Right cardiac atrium (tissue), 5 donors: ENCODE data around the gene NOTUM. TPM values are rescaled to one million over a fixed set of nuclear protein-coding genes. Genes with fewer than 3 reads are reported as not detected.
"Not testable (repeated sequence)": the region's sequence is repeated elsewhere in the genome, so short reads cannot be mapped to it uniquely, and the experiment has no call there.

Source experiments
- ATAC-seq, 2 donors: fragments of 200-7000 bp; cut with Tn5 transposase; one replicate each; pipeline versions ENCODE4 v1.8.0 to v1.9.1; 2020; ENCODE audit warnings: moderate library complexity in 2 of 2, mild to moderate bottlenecking in 1 of 2
- DNase-seq, 3 donors: peaks; one replicate each; pipeline ENCODE4 v3.0.0-alpha.2; 2020
- H3K27ac ChIP-seq: one replicate; pipeline ENCODE4 v1.5.1; 2013; ENCODE audit warnings: mild to moderate bottlenecking, low read length, control low read depth, moderate library complexity
- H3K27me3 ChIP-seq: one replicate; pipeline ENCODE4 v1.6.1; 2013; ENCODE audit not compliant: control insufficient read depth, insufficient read depth
- H3K4me1 ChIP-seq: one replicate; pipeline ENCODE4 v1.6.1; 2013; ENCODE audit warnings: low read length; ENCODE audit not compliant: control insufficient read depth, insufficient read depth
- H3K4me3 ChIP-seq: one replicate; pipeline ENCODE4 v1.5.1; 2013; ENCODE audit warnings: low read length, control low read depth
- H3K9me3 ChIP-seq: one replicate; pipeline ENCODE4 v1.6.1; 2013; ENCODE audit warnings: low read length; ENCODE audit not compliant: control insufficient read depth
- WGBS: extraction: QIAGEN DNeasy Blood & Tissue Kit; methylation state at CpG from one replicate; pipeline ENCODE4 v1.1.7; 2013; 5-methylcytosine and 5-hydroxymethylcytosine counted together
- intact Hi-C, 4 donors: fragments of 100-400 bp; cut with DNase I; formaldehyde crosslinking; loops; one replicate each; pipeline versions ENCODE4 v1.11.0 to v1.14.0; 2022 to 2023
- polyA plus RNA-seq: library from polyadenylated mRNA; stranded (reverse); fragments of 200-250 nt; gene quantifications from one replicate; pipeline ENCODE4 v1.2.3, GENCODE V29; 2013
- total RNA-seq, 4 donors: library from RNA; stranded (reverse); fragmentation: NEBNext Ultra II Directional; extraction: Animal tissue kit (Norgen Biotek cat#: 25700); gene quantifications; one replicate each; pipeline ENCODE4 v1.2.1, GENCODE V29; 2021
- donor health status: healthy with polysubstance abuse.
- donor health status: DM: no; HTN: yes; CAD: no.
- donor health status: DM: no; HTN: no; CAD: no.
- donor health status: DM: no; HTN: yes; CAD: no; lungs with severe emphysema.
- donor health status: DM: yes; HTN: yes; CAD: no.

Gene NOTUM
- total and polyA plus RNA-seq, 5 donors: 0.05 TPM; not detected in 4

DNA sequence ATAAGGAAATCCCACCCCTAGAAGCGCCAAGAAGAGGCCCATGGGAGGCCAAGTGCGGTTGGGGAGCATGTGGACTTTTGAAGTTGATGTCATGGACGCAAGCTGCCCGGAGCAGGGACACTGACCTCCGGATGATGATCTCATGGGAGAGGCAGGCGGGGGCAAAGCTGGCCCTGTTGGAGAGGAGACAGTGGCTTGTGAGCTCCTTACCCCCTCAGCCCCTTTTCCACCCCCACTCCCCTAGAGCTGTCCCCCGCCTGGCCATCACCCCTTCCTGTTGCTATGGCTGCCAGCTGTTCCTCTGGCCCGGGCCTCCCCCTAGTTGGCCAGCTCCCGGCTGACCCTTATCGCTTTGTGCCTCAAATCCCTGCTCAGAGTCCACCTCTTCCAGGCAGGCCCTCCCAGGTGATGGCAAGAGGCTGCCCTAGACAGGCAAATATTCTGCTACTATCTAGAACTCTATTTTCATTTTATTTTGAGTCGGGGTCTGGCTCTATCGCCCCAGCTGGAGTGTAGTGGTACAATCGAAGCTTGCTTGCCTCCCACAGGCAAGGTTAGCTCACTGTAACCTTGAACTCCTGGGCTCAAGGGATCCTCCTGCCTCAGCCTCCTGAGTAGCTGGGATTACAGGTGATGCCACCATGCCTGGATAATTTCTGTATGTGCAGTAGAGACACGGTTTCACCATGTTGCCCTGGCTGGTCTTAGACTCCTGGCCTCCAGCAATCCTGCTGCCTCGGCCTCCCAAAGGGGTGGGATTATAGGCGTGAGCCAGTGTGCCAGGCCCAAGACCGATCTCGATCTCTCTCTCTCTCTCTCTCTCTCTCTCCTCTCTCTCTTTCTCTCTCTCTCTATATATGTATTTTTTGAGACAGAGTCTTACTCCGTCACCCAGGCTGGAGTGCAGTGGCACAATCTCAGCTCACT lies 6.6 kb downstream of the NOTUM start:
- ATAC-seq: no peak
- intact Hi-C loops: loop anchor here in 1 of 4 donors (5.0 kb wide), 1 partner anchor 68 kb away; the partner anchor contains the start of genes CENPX and LRRC45
- Histone ChIP-seq H3K4me3 (no peak overlapping the region), H3K4me1 (no peaks in the 10 kb centered on the region), H3K27me3 (no peaks in the 10 kb centered on the region), H3K9me3 (no peaks in the 10 kb centered on the region), H3K27ac (no peak overlapping the region)
- 74% methylated on average over 19 of the region's 19 CpGs for WGBS
- no peak for DNase-seq

DNA sequence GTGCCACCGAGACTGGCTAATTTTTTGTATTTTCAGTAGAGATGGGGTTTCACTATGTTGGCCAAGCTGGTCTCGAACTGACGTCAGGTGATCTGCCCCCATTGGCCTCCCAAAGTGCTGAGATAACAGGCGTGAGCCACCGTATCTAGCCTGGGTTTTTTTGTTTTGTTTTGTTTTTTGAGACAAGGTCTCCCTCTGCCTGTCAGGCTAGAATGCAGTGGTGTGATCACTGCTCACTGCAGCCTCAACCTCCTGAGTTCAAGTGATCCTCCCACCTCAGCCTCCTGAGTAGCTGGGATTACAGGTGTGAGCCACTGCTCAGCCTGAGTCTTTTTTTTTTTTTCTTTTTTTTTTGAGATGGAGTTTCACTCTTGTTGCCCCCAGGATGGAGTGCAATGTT lies 7.5 kb downstream of the NOTUM start:
- DNase-seq, ATAC-seq, H3K27me3 ChIP-seq, H3K27ac ChIP-seq, H3K9me3 ChIP-seq, intact Hi-C loops, H3K4me3 ChIP-seq, H3K4me1 ChIP-seq: not testable (repeated sequence)
- WGBS: 62% methylated on average over 5 of the region's 5 CpGs

DNA sequence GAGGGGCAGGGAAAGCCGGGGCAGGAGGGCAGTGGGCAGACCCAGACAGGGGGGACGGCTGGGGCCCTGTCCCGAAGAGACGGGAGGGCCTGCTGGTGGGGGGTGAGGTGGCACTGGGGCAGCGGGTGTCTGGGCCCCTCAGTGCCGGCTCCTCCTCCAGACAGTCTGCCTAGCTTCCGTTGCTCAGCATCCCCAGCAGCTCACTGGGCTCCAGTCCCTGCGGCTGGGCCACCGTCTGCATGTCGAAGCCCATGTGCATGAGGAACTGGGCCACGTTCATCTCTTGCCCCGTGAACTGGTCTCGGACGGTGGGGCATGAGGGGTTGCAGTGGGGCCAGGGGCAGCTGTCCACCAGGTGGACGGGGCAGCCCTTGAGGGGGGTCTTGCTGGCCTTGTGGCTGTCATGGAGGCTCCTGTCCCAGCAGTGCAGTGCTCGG lies 8.2 kb downstream of the NOTUM start:
- no peaks in the 10 kb centered on the region for H3K4me1 ChIP-seq
- no peak overlapping the region for H3K27ac ChIP-seq
- intact Hi-C loops: no loop called here
- ATAC-seq: peak in 1 of 2 donors; percentile 32
- H3K27me3 ChIP-seq: no peaks in the 10 kb centered on the region
- H3K4me3 ChIP-seq: no peak overlapping the region
- 64% methylated on average over 16 of the region's 16 CpGs for WGBS
- no peaks in the 10 kb centered on the region for H3K9me3 ChIP-seq
- DNase-seq: peak in 1 of 3 donors; percentile 19

DNA sequence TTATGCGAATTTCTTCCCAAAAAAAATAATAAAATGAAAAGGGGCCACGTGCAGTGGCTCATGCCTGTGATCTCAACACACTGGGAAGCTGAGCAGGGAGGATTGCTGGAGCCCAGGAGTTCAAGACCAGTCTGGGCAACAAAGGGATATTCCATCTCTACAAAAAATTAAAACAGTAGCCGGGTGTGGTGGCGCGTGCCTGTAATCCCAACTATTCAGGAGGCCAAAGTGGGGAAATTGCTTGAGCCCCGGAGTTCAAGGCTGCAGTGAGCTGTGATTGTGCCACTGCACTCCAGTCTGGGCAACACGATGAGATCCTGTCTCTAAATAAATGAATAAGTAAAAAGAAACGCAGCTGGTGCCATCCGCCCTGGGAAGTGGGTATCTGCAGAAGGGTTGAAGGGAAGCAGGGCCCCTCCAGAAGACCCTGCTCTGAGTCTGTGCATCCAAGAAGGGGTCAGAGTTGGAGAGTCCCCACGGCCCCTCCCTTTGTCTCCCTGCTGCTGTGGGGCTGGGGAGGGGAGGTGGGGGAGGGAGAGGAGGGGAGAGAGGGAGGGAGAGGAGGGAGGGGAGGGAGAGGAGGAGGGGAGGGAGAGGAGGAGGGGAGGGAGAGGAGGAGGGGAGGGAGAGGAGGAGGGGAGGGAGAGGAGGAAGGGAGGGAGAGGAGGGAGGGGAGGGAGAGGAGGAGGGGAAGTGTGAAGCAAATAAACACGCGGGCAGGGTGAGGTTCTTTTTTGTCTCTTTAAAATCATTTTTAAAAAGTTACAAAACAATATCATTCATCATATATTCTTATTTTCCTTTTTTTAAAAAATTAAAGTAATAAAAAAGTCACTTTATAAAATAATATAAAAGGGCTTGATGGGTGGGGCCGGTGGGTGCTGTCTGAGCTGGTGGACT lies 9.0 kb downstream of the NOTUM start:
- Histone ChIP-seq H3K27me3 (no peaks in the 10 kb centered on the region), H3K4me1 (no peaks in the 10 kb centered on the region), H3K27ac (no peak overlapping the region), H3K4me3 (no peak overlapping the region), H3K9me3 (no peaks in the 10 kb centered on the region)
- intact Hi-C loops: no loop called here
- ATAC-seq (no peak), DNase-seq (no peak)
- 55% methylated on average over 13 of the region's 13 CpGs for WGBS

DNA sequence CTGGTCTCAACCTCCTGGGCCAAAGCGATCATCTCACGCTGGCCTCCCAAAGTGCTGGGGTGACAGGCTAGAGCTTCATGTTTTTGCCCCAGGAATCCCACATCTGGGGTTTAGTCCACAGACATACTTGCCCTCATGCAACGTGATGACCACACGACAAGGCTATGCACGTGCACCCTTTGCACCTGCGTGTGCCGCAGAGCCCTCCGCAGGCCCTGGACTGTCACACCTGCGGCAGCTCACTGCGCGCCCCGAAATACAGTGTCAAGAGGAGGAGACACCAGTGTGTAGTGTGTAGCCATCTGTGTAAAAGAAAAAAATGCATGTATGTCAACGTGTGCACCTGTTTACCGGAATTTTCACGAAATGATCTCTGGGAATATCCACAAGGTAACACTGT lies 10.5 kb downstream of the NOTUM start:
- intact Hi-C loops: no loop called here
- whole genome bisulfite sequencing: 88% methylated on average over 15 of the region's 15 CpGs
- no peak overlapping the region for H3K27ac ChIP-seq
- no peaks in the 10 kb centered on the region for H3K4me1 ChIP-seq
- no peaks in the 10 kb centered on the region for H3K27me3 ChIP-seq
- no peaks in the 10 kb centered on the region for H3K9me3 ChIP-seq
- DNase-seq (peak in 1 of 3 donors; percentile 29), ATAC-seq (no peak)
- H3K4me3 ChIP-seq: no peak overlapping the region

DNA sequence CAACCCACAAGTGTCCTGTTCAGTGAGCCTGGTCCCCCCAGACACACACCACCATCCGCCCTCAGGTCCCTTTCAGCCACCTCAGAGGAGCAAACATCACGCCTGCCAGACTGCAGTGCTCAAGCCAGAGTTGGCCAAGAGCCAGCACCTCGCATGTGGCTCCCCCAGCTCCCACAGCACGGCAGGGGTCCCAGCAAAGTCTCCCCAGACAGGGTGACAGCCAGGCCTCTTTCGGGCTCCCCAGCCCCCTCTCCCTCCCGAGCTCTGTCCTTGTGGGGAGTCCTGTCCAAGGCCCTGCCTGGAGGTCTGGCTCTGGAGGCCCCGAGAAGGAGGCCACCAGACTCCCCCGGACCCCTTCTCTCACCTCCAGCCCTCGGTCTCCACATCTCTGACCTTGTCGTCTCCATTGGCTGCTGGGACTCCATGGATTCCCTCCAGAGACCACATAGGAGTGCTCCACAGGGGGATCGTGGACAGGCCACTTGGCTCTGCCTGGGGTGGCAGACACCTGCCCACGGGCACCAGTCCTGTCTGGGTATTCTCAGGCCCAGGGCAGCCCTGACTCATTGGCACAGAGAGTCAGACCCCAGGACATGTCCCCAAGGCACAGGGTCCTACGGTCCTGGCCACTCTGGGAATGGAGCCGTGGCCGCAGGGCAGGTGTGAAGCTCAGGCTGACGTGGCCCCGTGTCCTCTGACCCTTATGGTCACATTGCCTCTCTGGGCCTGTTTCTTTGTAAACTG lies 12.2 kb downstream of the NOTUM start:
- peak in 2 of 3 donors; percentile 52 to 57 for DNase-seq
- Histone ChIP-seq H3K9me3 (no peaks in the 10 kb centered on the region), H3K27ac (no peak overlapping the region), H3K4me1 (no peaks in the 10 kb centered on the region), H3K27me3 (no peaks in the 10 kb centered on the region), H3K4me3 (no peak overlapping the region)
- WGBS: 82% methylated on average over 17 of the region's 17 CpGs
- intact Hi-C loops: no loop called here
- ATAC-seq: peak in 1 of 2 donors; percentile 39

DNA sequence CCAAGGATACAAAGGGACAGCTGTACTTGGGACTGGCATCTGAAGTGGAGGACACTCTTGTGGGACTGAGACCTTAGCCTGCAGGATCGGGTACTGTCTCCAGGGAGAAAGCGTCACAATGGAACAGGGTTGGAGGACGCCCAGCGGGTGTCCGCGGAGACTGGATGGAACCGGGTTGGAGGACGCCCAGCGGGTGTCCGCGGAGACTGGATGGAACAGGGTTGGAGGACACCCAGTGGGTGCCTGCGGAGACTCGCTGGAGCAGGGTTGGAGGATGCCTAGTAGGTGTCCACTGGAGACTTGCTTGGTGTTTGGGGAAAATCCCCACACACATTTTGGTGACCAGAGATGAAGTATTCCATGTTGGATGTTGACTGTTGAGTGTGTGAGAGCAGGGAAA lies 13.8 kb downstream of the NOTUM start, which contains the start of gene MYADML2:
Gene MYADML2, minus strand, starts transcription at position 45 of the 400 bp plus-strand sequence. CDS start 5,492 bp downstream, outside the sequence.
- Histone ChIP-seq H3K27me3 (no peaks in the 10 kb centered on the region), H3K4me3 (no peak within 1 kb of the TSS), H3K27ac (no peak within 1 kb of the TSS), H3K4me1 (no peaks in the 10 kb centered on the region), H3K9me3 (no peaks in the 10 kb centered on the region)
- ATAC-seq: no peak
- DNase-seq: no peak
- 89% methylated on average over 13 of the region's 13 CpGs for WGBS
- intact Hi-C loops: no loop called here

DNA sequence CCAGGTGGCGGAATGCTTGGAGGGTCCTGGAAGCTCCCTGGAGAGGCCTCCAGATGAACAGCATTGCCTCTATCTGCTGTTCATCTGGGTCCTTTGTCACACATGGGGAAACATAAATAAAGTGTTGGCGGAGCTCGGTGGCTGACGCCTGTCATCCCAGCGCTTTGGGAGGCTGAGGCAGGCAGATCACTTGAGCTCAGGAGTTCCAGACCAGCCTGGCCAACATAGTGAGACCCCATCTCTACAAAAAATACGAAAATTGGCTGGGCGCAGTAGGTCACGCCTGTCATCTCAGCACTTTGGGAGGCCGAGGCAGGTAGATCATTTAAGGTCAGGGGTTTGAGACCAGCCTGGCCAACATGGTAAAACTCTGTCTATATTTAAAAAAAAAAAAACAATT lies 16.1 kb downstream of the NOTUM start:
- WGBS: 85% methylated on average over 9 of the region's 9 CpGs
- Histone ChIP-seq H3K4me3 (no peak overlapping the region), H3K4me1 (no peaks in the 10 kb centered on the region), H3K27ac (no peak overlapping the region), H3K27me3 (no peaks in the 10 kb centered on the region), H3K9me3 (no peaks in the 10 kb centered on the region)
- DNase-seq (no peak), ATAC-seq (no peak)
- intact Hi-C loops: no loop called here

DNA sequence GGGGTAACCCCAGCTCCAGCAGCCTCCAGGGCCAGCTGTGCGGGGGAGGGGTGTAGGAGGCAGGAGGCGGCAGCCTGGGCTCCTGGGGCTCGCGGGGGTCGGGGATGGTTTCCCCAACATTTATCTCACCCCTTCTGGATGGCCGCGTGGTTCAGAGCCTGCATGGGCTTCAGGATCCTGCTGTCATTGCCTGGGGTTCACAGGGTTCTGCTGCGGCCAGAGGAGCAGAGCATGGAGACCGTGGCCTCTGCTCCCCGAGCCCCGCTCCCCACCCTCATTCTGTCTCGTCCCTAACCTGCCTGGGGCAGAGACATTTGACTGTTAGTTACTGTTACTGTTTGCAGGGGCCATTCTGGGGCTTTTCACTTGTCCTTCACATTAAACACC lies 18.8 kb downstream of the NOTUM start:
- H3K4me1 ChIP-seq: no peaks in the 10 kb centered on the region
- intact Hi-C loops: no loop called here
- ATAC-seq (no peak), DNase-seq (peak in 2 of 3 donors; percentile 43 to 50)
- H3K4me3 ChIP-seq: peak overlapping the region; percentile 50
- no peak overlapping the region for H3K27ac ChIP-seq
- no peaks in the 10 kb centered on the region for H3K9me3 ChIP-seq
- 28% methylated on average over 12 of the region's 12 CpGs for WGBS
- no peaks in the 10 kb centered on the region for H3K27me3 ChIP-seq

DNA sequence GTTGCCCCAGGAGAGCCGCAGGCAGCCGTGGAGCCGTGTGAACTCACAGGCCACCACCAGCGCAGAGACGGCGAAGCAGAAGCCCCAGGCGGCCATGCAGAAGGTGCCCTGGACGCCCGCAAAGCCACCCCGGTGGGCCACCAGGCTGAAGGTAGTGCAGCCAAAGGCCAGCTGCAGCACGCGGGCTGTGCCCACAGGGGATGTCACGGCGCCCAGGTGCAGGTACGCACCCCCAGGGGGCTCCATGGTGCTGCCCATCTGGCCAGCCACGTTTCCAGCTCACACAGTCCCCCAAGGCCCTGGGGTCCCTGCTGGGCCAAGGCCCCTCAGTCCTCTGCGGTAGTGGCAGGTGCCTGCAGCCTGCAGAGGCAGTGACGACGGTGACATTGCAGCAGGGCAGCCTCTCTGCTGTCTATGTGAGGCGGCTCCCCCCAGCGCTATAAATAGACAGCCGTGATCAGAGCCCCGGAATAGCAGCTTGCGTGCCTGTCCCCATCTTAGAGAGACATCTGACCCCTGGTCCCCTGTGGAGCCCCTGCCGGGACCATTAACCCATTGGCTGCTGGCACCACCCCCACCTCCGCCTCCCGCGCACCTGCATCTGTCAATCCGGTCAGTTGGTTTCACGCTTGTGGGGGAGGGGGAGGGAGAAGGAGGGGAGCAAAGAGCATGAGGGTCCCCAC lies 19.4 kb downstream of the NOTUM start:
- ATAC-seq: peak in 1 of 2 donors; percentile 16
- H3K9me3 ChIP-seq: no peaks in the 10 kb centered on the region
- intact Hi-C loops: no loop called here
- H3K27me3 ChIP-seq: no peaks in the 10 kb centered on the region
- WGBS: 42% methylated on average over 30 of the region's 30 CpGs
- H3K4me1 ChIP-seq: no peaks in the 10 kb centered on the region
- H3K4me3 ChIP-seq: peak overlapping the region; percentile 50
- peak in 2 of 3 donors; percentile 60 to 66 for DNase-seq
- no peak overlapping the region for H3K27ac ChIP-seq
